Cortex of kidney (tissue), 1 donor: Measurements from ENCODE around the gene ACOT2.
"Not testable (repeated sequence)": the region's sequence is repeated elsewhere in the genome, so short reads cannot be mapped to it uniquely, and the experiment has no call there.

ENCODE experiments used
- DNase-seq: peaks from one replicate; lab custom pipeline; 2025; lab: John Stamatoyannopoulos, UW

ACOT2 gene

GRCh38 chr14:73567951-73568885, 795 bp upstream of the ACOT2 start:
- no peak for DNase-seq

GRCh38 chr14:73568886-73569184, 178 bp upstream of the ACOT2 start:
- not testable (repeated sequence) for DNase-seq

- DNase-seq: not testable (repeated sequence)
These were observed 1.9 kb downstream of the ACOT2 start for GRCh38 chr14:73570913-73571312.

GRCh38 chr14:73573034-73573433, 4.0 kb downstream of the ACOT2 start:
- not testable (repeated sequence) for DNase-seq

- not testable (repeated sequence) for DNase-seq
These were observed 4.7 kb downstream of the ACOT2 start for GRCh38 chr14:73573740-73574139.

GRCh38 chr14:73574251-73574650, 5.2 kb downstream of the ACOT2 start:
- DNase-seq: not testable (repeated sequence)

- DNase-seq: no peak
These were observed 7.4 kb downstream of the ACOT2 start for GRCh38 chr14:73576391-73576790.

- DNase-seq: not testable (repeated sequence)
These were observed 8.2 kb downstream of the ACOT2 start for GRCh38 chr14:73577214-73577613.

GRCh38 chr14:73582102-73582979, 13.3 kb downstream of the ACOT2 start:
- DNase-seq: not testable (repeated sequence)

- DNase-seq: no peak
These were observed 19.7 kb downstream of the ACOT2 start for GRCh38 chr14:73588695-73589094.

GRCh38 chr14:73589116-73589515, 20.1 kb downstream of the ACOT2 start:
- DNase-seq: no peak

GRCh38 chr14:73590673-73591004, 21.6 kb downstream of the ACOT2 start:
- not testable (repeated sequence) for DNase-seq

GRCh38 chr14:73591690-73592449, 22.9 kb downstream of the ACOT2 start, which contains the start of gene ACOT4:
ACOT4 (plus strand) TSS chr14:73591873; CDS start chr14:73591960, 87 bp downstream.
- no peak for DNase-seq

GRCh38 chr14:73594491-73594890, 25.5 kb downstream of the ACOT2 start:
- no peak for DNase-seq

- DNase-seq: no peak
These were observed 30.5 kb downstream of the ACOT2 start for GRCh38 chr14:73599499-73599898.

GRCh38 chr14:73602994-73603393, 34.0 kb downstream of the ACOT2 start:
- DNase-seq: no peak

- no peak for DNase-seq
These were observed 37.3 kb downstream of the ACOT2 start for GRCh38 chr14:73606271-73606670.

- no peak for DNase-seq
These were observed 38.2 kb downstream of the ACOT2 start for GRCh38 chr14:73607241-73607640.

- DNase-seq: no peak
These were observed 41.7 kb downstream of the ACOT2 start for GRCh38 chr14:73610687-73611086.

GRCh38 chr14:73612339-73613045, 43.5 kb downstream of the ACOT2 start, which contains the start of gene ACOT6:
ACOT6 (plus strand) TSS chr14:73612517; CDS start chr14:73612572, 55 bp downstream.
- DNase-seq: no peak

- no peak for DNase-seq
These were observed 44.0 kb downstream of the ACOT2 start for GRCh38 chr14:73613046-73613383.
